Motor neuron (in vitro differentiated cells): ENCODE results near the gene ANG. TPM values are rescaled to one million over a fixed set of nuclear protein-coding genes. Genes with fewer than 3 reads are reported as not detected.

ENCODE experiments used
- ATAC-seq, 8 experiments: fragments of 200-7000 bp; cut with Tn5 transposase; replicated peaks in 6 of 8; 2 replicates each; pipeline ENCODE4 v1.8.0; 2021; ENCODE audit warnings: mild to moderate bottlenecking in 8 of 8, moderate library complexity in 8 of 8
- H3K27ac ChIP-seq, 2 donors: fragments of 250-450 bp; sonication (Bioruptor Pico); 2 replicates each; pipeline ENCODE4 v1.9.0; 2021; ENCODE audit warnings: antibody characterized with exemption in 2 of 2, mild to moderate bottlenecking in 2 of 2, moderate library complexity in 1 of 2
- H3K4me1 ChIP-seq, 2 donors: fragments of 250-450 bp; sonication (Bioruptor Pico); replicated peaks in 1 of 2; 2 replicates each; pipeline ENCODE4 v1.6.1; 2021; ENCODE audit warnings: antibody characterized with exemption in 2 of 2, mild to moderate bottlenecking in 2 of 2, moderate library complexity in 1 of 2
- H3K4me3 ChIP-seq, 5 donors: fragments of 250-450 bp; sonication (Bioruptor Pico); 2 replicates each; pipeline ENCODE4 v1.9.0; 2021; ENCODE audit warnings: antibody characterized with exemption in 5 of 5, mild to moderate bottlenecking in 5 of 5, moderate library complexity in 4 of 5
- WGBS, 10 experiments: fragments of 450-650 bp; shearing (Covaris generic); methylation state at CpG; one replicate each; pipeline ENCODE4 v1.0.0; 2022; 5-methylcytosine and 5-hydroxymethylcytosine counted together
- in situ Hi-C, 9 experiments: fragments of 400-800 bp; cut with MboI; loops; one replicate each; pipeline ENCODE4 v1.15.0; 2021; ENCODE audit warnings: low sequenced_read_pairs in 9 of 9, low pct_unique_long_range_greater_than_20kb in 2 of 9; ENCODE audit not compliant: unreplicated experiment in 9 of 9
- total RNA-seq, 8 experiments: library from RNA; unstranded; fragments of 300-600 nt; gene quantifications; 2 replicates each; pipeline versions ENCODE4 v1.2.3 to v1.2.4, GENCODE V29; 2022

The ANG gene
- total RNA-seq, 8 experiments from 2014 or later: 0.96 to 7.4 (median 2.0) TPM; not detected in 1

- 0 to 6% (median 0%) methylated on average over 1 to 17 of the region's 25 CpGs; no CpG with 5 or more reads in 1 of the 10 experiments for WGBS, 10 experiments
- peaks cover 0 to 2% of the 10 kb centered on the region in 2 donors for H3K4me1 ChIP-seq
- peak overlapping the region; percentile 70 to 96 (median 85) for H3K4me3 ChIP-seq
- in situ Hi-C loops: loop anchor here in 2 of 9 experiments (25.0 kb wide), 1 partner anchor 344 kb away; the partner anchor contains the start of genes CCNB1IP1 (in 2 of the 2) and PARP2 (in 2 of the 2)
- H3K27ac ChIP-seq: peak overlapping the region; percentile 97 to 98
- ATAC-seq: peak; percentile 4 to 16 (median 10)
Measured at GRCh38 chr14:20681348-20682126, 7.0 kb upstream of the ANG start.

GRCh38 chr14:20682127-20682434 is 6.5 kb upstream of the ANG start:
- in situ Hi-C loops: loop anchor here in 2 of 9 experiments (25.0 kb wide), 1 partner anchor 345 kb away; the partner anchor contains the start of genes CCNB1IP1 (in 2 of the 2) and PARP2 (in 2 of the 2)
- peak overlapping the region; percentile 97 to 98 for H3K27ac ChIP-seq
- 0 to 10% (median 0%) methylated on average over 1 to 4 of the region's 11 CpGs; no CpG with 5 or more reads in 4 of the 10 experiments for WGBS, 10 experiments
- no peak for ATAC-seq
- peaks cover 0 to 2% of the 10 kb centered on the region in 2 donors for H3K4me1 ChIP-seq
- peak overlapping the region; percentile 70 to 96 (median 85) for H3K4me3 ChIP-seq

GRCh38 chr14:20682435-20683124 is 6.0 kb upstream of the ANG start:
- H3K4me1 ChIP-seq: peaks cover 0 to 2% of the 10 kb centered on the region in 2 donors
- in situ Hi-C loops: loop anchor here in 2 of 9 experiments (25.0 kb wide), 1 partner anchor 345 kb away; the partner anchor contains the start of genes CCNB1IP1 (in 2 of the 2) and PARP2 (in 2 of the 2)
- ATAC-seq: peak; percentile 59 to 85 (median 82)
- H3K27ac ChIP-seq: peak overlapping the region; percentile 97 to 98
- 0 to 3% (median 0%) methylated on average over 3 to 10 of the region's 40 CpGs; no CpG with 5 or more reads in 5 of the 10 experiments for WGBS, 10 experiments
- H3K4me3 ChIP-seq: peak overlapping the region; percentile 70 to 96 (median 85)

- Histone ChIP-seq H3K4me3 (peak overlapping the region; percentile 70 to 96 (median 85)), H3K4me1 (peaks cover 0 to 2% of the 10 kb centered on the region in 2 donors), H3K27ac (peak overlapping the region; percentile 97 to 98)
- in situ Hi-C loops: loop anchor here in 2 of 9 experiments (25.0 kb wide), 1 partner anchor 346 kb away; the partner anchor contains the start of genes CCNB1IP1 (in 2 of the 2) and PARP2 (in 2 of the 2)
- peak; percentile 45 to 64 (median 52) for ATAC-seq
- 0 to 2% (median 0%) methylated on average over 1 to 32 of the region's 38 CpGs; no CpG with 5 or more reads in 1 of the 10 experiments for whole genome bisulfite sequencing, 10 experiments
Measured at GRCh38 chr14:20683125-20683890, 5.3 kb upstream of the ANG start.

GRCh38 chr14:20683891-20684661 is 4.5 kb upstream of the ANG start, which contains the start of gene RNASE4:
Gene RNASE4, plus strand, starts transcription at chr14:20684560. Its CDS starts 14,812 bp downstream, at chr14:20699372.
- peak within 1 kb of the TSS; percentile 97 to 98 for H3K27ac ChIP-seq
- peak; percentile 16 to 41 (median 26) for ATAC-seq
- WGBS, 10 experiments: 0 to 7% (median 0%) methylated on average over 1 to 15 of the region's 42 CpGs
- in situ Hi-C loops: loop anchor here in 2 of 9 experiments (25.0 kb wide), 1 partner anchor 347 kb away; the partner anchor contains the start of genes CCNB1IP1 (in 2 of the 2) and PARP2 (in 2 of the 2)
- H3K4me3 ChIP-seq: peak within 1 kb of the TSS; percentile 70 to 96 (median 85)
- H3K4me1 ChIP-seq: peaks cover 0 to 2% of the 10 kb centered on the region in 2 donors

GRCh38 chr14:20684662-20685456 is 3.7 kb upstream of the ANG start:
- ATAC-seq: no peak
- H3K4me1 ChIP-seq: peaks cover 0 to 2% of the 10 kb centered on the region in 2 donors
- H3K27ac ChIP-seq: no peak overlapping the region
- in situ Hi-C loops: loop anchor here in 2 of 9 experiments (25.0 kb wide), 1 partner anchor 348 kb away; the partner anchor contains the start of genes CCNB1IP1 (in 2 of the 2) and PARP2 (in 2 of the 2)
- WGBS, 10 experiments: 0 to 60% (median 10%) methylated on average over 1 to 12 of the region's 22 CpGs
- H3K4me3 ChIP-seq: peak overlapping the region; percentile 70 to 96 (median 85)

- in situ Hi-C loops: loop anchor here in 2 of 9 experiments (25.0 kb wide), 1 partner anchor 349 kb away; the partner anchor contains the start of genes CCNB1IP1 (in 2 of the 2) and PARP2 (in 2 of the 2)
- Histone ChIP-seq H3K27ac (no peak overlapping the region), H3K4me1 (no peaks in the 10 kb centered on the region), H3K4me3 (no peak overlapping the region)
- no peak for ATAC-seq
- 11 to 100% (median 74%) methylated on average over 1 to 7 of the region's 7 CpGs; no CpG with 5 or more reads in 1 of the 10 experiments for WGBS, 10 experiments
Measured at GRCh38 chr14:20686386-20687143, 2.0 kb upstream of the ANG start.

GRCh38 chr14:20687362-20688166 is 1.0 kb upstream of the ANG start:
- 80 to 100% (median 86%) methylated on average over 1 to 3 of the region's 5 CpGs; no CpG with 5 or more reads in 2 of the 10 experiments for WGBS, 10 experiments
- H3K4me3 ChIP-seq: no peak overlapping the region
- no peaks in the 10 kb centered on the region for H3K4me1 ChIP-seq
- H3K27ac ChIP-seq: no peak overlapping the region
- in situ Hi-C loops: loop anchor here in 2 of 9 experiments (25.0 kb wide), 1 partner anchor 350 kb away; the partner anchor contains the start of genes CCNB1IP1 (in 2 of the 2) and PARP2 (in 2 of the 2)
- no peak for ATAC-seq

- peak; percentile 74 to 94 (median 81) for ATAC-seq
- Histone ChIP-seq H3K4me3 (no peak overlapping the region), H3K27ac (no peak overlapping the region), H3K4me1 (no peaks in the 10 kb centered on the region)
- WGBS, 10 experiments: 0 to 55% (median 24%) methylated on average over 5 to 9 of the region's 9 CpGs; no CpG with 5 or more reads in 1 of the 10 experiments
- in situ Hi-C loops: loop anchor here in 5 of 9 experiments (10.0 to 25.0 kb wide), 3 partner anchors 164 to 354 kb away; partner anchors contain the start of genes CCNB1IP1 (in 2 of the 5) and PARP2 (in 2 of the 5)
Measured at GRCh38 chr14:20690848-20691640, 2.5 kb downstream of the ANG start.
